GM21423 (cell line): Measurements from ENCODE around the gene GNB3.
A peak's percentile ranks its signal among the peaks of the same experiment; 100 is the strongest.
"Not testable (repeated sequence)": the region's sequence is repeated elsewhere in the genome, so short reads cannot be mapped to it uniquely, and the experiment has no call there.

Experiments used
- ATAC-seq: cut with Tn5 transposase; IDR thresholded peaks from one replicate; pipeline ENCODE4 v1.9.1; 2021; ENCODE audit warnings: mild to moderate bottlenecking, moderate library complexity; ENCODE audit not compliant: unreplicated experiment

GNB3 gene

GRCh38 chr12:6874015-6874368 lies 33.3 kb downstream of the GNB3 start:
- not testable (repeated sequence) for ATAC-seq

GRCh38 chr12:6879824-6880223 lies 39.1 kb downstream of the GNB3 start:
- ATAC-seq = not testable (repeated sequence)

- no peak for ATAC-seq
These were observed 42.5 kb downstream of the GNB3 start for GRCh38 chr12:6883252-6883651.

GRCh38 chr12:6883683-6884082 lies 43.0 kb downstream of the GNB3 start:
- ATAC-seq = no peak

GRCh38 chr12:6884539-6884938 lies 43.8 kb downstream of the GNB3 start:
- no peak for ATAC-seq

- ATAC-seq = not testable (repeated sequence)
These were observed 45.7 kb downstream of the GNB3 start for GRCh38 chr12:6886206-6886999.

GRCh38 chr12:6887460-6887859 lies 46.7 kb downstream of the GNB3 start:
- ATAC-seq = no peak

GRCh38 chr12:6888360-6888759 lies 47.6 kb downstream of the GNB3 start:
- ATAC-seq = no peak

GRCh38 chr12:6888794-6889193 lies 48.1 kb downstream of the GNB3 start:
- not testable (repeated sequence) for ATAC-seq

GRCh38 chr12:6889775-6890573 lies 49.2 kb downstream of the GNB3 start:
- ATAC-seq = not testable (repeated sequence)

GRCh38 chr12:6890789-6891645 lies 50.3 kb downstream of the GNB3 start:
- peak; percentile 95 for ATAC-seq

GRCh38 chr12:6891646-6892001 lies 50.9 kb downstream of the GNB3 start:
- ATAC-seq = peak; percentile 4

- ATAC-seq = not testable (repeated sequence)
These were observed 52.0 kb downstream of the GNB3 start for GRCh38 chr12:6892683-6893082.

GRCh38 chr12:6894321-6894720 lies 53.6 kb downstream of the GNB3 start:
- ATAC-seq = no peak
